ENCODE data around the gene TRIM33. TPM values are rescaled to one million over a fixed set of nuclear protein-coding genes. Genes with fewer than 3 reads are reported as not detected.
"Not testable (repeated sequence)": the region's sequence is repeated elsewhere in the genome, so short reads cannot be mapped to it uniquely, and the experiment has no call there.

TRIM33 gene
- total RNA-seq, 1 donor from 2014 or later = 41.4 TPM

DNA sequence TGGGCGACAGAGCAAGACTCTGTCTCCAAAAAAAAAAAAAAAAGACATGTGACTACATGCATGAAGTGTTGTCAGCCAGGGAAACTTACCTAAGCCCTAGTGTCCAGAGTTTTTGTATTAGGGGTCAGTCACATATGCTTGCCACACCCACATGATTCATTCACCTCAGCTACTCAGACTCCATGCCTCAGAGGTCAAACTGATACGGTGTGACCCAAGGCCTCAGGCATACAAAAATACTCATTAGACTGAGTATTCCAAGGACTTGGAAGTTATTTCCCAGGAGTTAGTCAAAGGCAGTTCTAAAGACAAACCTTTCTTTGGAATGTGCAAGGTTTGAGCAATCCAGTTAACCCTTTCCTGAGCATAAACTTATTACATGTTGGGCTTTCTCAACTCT lies 6.3 kb upstream of the TRIM33 start:
- intact Hi-C loops (cut with DNase I) = loop anchor here (5.0 kb wide), 1 partner anchor 255 kb away; no protein-coding TSS in a partner anchor
- ATAC-seq = no peak
- no peak for DNase-seq (ENCODE audit: low spot score)

DNA sequence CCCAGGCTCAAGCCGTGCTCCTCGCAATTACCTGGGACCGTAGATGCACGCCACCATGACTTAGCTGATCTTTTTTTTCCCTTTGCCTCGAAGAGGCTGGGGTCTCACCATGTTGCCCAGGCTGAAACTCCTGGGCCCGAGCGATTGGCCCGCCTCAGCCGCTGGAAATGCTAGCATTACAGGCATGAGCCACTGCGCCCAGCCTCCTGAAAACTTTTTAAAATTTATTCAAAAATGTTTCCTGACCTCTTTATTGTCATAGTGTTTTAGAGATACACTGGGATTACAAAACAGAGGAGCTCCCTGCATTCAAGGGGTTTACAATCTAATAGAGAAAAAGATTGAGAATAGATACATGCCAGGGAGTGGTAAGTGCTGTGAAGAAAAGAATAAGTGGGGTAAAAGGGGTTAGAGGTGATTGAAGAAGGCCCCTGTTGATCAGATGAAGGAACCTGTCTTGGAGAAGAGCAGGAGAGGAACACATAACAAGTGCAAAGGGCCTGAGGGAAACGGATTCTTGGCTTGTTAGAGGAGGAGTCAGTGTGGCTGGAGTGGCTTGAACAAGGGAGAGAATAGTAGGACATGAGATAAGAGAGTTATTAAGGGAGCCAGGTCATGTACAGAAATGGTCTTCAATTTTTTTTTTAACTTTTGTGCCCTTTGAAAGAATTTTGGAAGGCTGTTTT lies 1.7 kb upstream of the TRIM33 start:
- ATAC-seq (no peak), DNase-seq (ENCODE audit: low spot score) (no peak)
- intact Hi-C loops (cut with DNase I) = no loop called here

DNA sequence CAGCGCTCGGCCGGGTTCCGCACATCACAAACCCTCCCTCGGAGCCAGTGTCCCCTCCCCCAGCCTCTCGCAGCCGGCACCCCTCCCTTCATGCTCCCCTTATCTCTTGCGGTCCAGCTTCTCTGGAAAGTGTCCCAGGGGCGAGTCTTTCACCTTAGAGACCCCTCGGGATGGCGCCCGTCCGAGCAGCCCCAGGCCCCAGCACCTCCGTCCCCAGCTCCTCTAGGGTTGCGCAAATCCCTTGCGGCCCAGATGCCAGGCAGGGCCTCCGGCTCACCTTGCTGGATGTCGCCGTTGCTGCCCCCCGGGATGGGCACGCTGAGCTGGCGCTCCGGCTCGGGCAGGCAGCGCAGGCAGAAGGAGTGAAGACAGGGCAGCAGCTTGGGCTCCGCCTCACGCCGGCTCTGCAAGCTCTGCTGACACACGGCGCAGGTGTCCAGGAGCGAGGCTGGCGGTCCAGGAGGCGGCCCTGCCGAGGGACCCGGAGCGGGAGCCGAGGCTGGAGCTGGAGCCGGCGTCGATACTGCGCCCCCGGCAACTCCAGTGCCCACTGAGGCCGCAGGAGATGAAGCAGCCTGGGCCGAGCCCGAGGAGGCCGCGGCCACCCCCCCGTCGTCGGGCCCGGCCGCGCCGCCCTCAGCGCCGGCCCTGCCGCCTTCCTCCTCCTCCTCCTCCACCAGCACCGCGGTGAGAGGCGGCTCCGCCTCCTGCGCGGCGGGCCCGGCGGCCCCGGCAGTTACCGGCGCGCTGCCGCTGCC lies 550 bp downstream of the TRIM33 start:
- intact Hi-C loops (cut with DNase I) = no loop called here
- peak; percentile 35 for ATAC-seq
- DNase-seq (ENCODE audit: low spot score) = peak; percentile 64

DNA sequence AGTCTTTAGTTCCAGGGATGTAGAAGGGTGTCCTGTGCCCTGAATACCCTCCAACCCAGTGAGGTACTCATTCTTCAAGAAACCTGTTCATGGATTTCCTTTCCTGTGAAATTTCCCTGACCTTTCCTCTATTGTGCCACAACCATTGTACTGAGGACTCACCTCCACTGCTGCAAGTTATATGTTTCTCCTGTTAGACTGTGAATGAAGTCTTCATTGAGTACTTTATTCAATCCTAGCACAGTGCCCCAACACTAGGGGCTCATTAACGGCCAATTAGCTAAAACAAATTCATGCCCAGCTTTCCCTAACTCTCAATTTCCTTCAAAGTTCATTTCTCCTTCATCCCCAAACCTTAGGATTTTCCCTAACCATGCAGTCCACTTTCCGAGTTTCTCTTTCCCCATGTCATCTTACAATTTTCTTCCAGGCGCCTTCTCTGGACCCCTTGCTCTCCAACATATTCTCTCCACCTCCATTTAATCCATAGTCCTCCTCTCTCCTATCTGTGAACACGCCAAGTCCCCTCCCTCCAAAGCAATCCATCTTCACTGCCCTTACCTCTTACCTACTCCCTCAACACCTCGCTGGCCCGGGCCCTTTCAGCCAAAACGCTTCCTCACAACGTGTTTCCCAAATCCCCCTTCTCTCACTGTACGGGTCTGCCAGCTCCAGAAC lies 1.3 kb downstream of the TRIM33 start:
- intact Hi-C loops (cut with DNase I) = no loop called here
- ATAC-seq (no peak), DNase-seq (ENCODE audit: low spot score) (no peak)

- intact Hi-C loops (cut with DNase I) = no loop called here
- no peak for DNase-seq (ENCODE audit: low spot score)
- no peak for ATAC-seq
Observed at GRCh38 chr1:114508386-114508898, 2.6 kb downstream of the TRIM33 start.

- DNase-seq (ENCODE audit: low spot score) (no peak), ATAC-seq (no peak)
- intact Hi-C loops (cut with DNase I) = no loop called here
Observed at GRCh38 chr1:114507513-114507912, 3.5 kb downstream of the TRIM33 start.

- no peak for DNase-seq (ENCODE audit: low spot score)
- ATAC-seq = no peak
- intact Hi-C loops (cut with DNase I) = no loop called here
Observed at GRCh38 chr1:114505148-114505561, 5.8 kb downstream of the TRIM33 start.

GRCh38 chr1:114503916-114504422 lies 7.0 kb downstream of the TRIM33 start:
- intact Hi-C loops (cut with DNase I) = no loop called here
- DNase-seq (ENCODE audit: low spot score) (no peak), ATAC-seq (no peak)

- no peak for DNase-seq (ENCODE audit: low spot score)
- no peak for ATAC-seq
- intact Hi-C loops (cut with DNase I) = no loop called here
Observed at GRCh38 chr1:114502080-114502479, 8.9 kb downstream of the TRIM33 start.

DNA sequence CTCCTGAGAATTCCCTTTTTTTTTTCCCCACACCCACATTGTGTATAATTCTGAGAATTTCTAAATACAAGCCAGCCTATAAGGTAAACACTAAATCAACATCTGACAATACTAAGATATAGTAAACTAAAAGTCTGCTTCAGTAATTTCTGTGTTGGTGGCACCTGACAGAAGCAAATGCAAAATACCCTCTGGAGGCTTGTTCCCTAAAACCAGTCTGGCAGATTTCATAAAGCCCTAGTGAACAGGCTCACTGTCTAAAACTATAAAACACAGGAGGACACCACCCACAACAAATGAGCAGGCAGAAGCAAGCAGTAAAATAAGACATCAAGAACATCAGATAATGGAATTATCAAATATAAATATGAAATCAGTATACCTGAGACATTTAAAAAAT lies 11.5 kb downstream of the TRIM33 start:
- DNase-seq (ENCODE audit: low spot score) = no peak
- intact Hi-C loops (cut with DNase I) = no loop called here

GRCh38 chr1:114496089-114496488 lies 14.9 kb downstream of the TRIM33 start:
- no peak for DNase-seq (ENCODE audit: low spot score)
- ATAC-seq = no peak
- intact Hi-C loops (cut with DNase I) = no loop called here

More for the DNA sequence above, 11.5 kb downstream of the TRIM33 start:
- ATAC-seq = no peak

DNA sequence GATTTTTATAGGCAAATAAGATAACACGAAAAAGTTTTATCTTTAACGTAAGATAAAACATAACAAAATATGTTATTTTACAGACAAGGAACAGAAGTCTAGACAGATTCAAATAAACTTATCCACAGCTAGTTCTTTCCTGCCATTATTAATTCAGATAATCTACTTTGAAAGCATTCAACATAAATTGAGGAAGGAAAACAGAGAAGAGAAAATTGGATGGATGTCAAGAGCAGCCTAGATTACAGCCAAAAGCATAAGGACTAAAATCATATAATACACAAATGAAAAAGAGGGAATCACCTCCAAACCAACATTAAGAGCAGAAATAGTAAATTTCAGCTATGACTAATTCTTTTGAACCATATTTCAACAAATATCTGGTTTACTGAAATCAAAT lies 15.5 kb downstream of the TRIM33 start:
- no peak for ATAC-seq

GRCh38 chr1:114492978-114493377 lies 18.0 kb downstream of the TRIM33 start:
- ATAC-seq (no peak), DNase-seq (ENCODE audit: low spot score) (no peak)
- intact Hi-C loops (cut with DNase I) = no loop called here

More for the DNA sequence above, 15.5 kb downstream of the TRIM33 start:
- intact Hi-C loops (cut with DNase I) = no loop called here
- no peak for DNase-seq (ENCODE audit: low spot score)

- intact Hi-C loops (cut with DNase I) = no loop called here
- DNase-seq (ENCODE audit: low spot score) (no peak), ATAC-seq (no peak)
Observed at GRCh38 chr1:114490274-114490693, 20.7 kb downstream of the TRIM33 start.

- DNase-seq (ENCODE audit: low spot score) (no peak), ATAC-seq (no peak)
- intact Hi-C loops (cut with DNase I) = no loop called here
Observed at GRCh38 chr1:114488739-114489138, 22.3 kb downstream of the TRIM33 start.

GRCh38 chr1:114485286-114485685 lies 25.7 kb downstream of the TRIM33 start:
- ATAC-seq = no peak
- intact Hi-C loops (cut with DNase I) = no loop called here
- DNase-seq (ENCODE audit: low spot score) = no peak

DNA sequence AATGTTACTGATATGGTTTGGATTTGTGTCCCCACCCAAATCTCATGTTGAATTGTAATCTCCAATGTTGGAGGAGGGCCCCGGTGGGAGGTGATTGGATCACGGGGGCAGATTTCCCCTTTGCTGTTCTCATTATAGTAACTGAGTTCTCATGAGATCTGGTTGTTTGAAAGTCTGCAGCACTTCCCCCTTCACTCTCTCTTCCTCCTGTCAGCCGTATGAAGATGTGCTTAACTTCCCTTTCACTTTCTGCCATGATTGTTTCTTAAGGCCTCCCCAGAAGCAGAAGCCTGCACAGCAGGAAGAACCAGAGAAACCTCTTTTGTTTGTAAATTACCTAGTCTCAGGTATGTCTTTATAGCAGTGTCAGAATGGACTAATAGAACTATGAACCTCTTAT lies 28.4 kb downstream of the TRIM33 start:
- ATAC-seq = no peak
- intact Hi-C loops (cut with DNase I) = no loop called here
- DNase-seq (ENCODE audit: low spot score) = no peak

DNA sequence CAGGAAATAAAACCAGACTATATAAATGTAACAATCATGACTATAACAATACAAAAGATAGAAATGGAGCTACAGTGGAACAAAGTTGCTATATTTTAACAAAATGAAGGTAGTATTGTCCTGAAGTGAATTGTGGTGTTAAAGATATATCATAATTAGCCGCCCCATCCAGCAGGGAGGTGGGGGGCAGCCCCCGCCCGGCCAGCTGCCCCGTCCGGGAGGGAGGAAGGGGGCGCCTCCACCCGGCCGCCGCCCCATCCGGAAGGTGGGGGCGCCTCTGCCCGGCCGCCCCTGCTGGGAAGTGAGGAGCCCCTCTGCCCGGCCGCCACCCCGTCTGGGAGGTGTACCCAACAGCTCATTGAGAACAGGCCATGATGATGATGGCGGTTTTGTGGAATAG lies 31.4 kb downstream of the TRIM33 start:
- intact Hi-C loops (cut with DNase I); DNase-seq (ENCODE audit: low spot score); ATAC-seq: not testable (repeated sequence)

- ATAC-seq (no peak), DNase-seq (ENCODE audit: low spot score) (no peak)
- intact Hi-C loops (cut with DNase I) = no loop called here
Observed at GRCh38 chr1:114479134-114479533, 31.9 kb downstream of the TRIM33 start.

GRCh38 chr1:114473796-114474195 lies 37.2 kb downstream of the TRIM33 start:
- DNase-seq (ENCODE audit: low spot score) = no peak
- intact Hi-C loops (cut with DNase I) = no loop called here
- no peak for ATAC-seq

All from sciatic nerve (tissue), 2 donors.